HG03097 (cell line): ENCODE data around the gene PRICKLE1.

Experiments
- ATAC-seq: cut with Tn5 transposase; IDR thresholded peaks from one replicate; pipeline ENCODE4 v1.9.1; 2021; ENCODE audit not compliant: unreplicated experiment, low FRiP score

The PRICKLE1 gene

DNA sequence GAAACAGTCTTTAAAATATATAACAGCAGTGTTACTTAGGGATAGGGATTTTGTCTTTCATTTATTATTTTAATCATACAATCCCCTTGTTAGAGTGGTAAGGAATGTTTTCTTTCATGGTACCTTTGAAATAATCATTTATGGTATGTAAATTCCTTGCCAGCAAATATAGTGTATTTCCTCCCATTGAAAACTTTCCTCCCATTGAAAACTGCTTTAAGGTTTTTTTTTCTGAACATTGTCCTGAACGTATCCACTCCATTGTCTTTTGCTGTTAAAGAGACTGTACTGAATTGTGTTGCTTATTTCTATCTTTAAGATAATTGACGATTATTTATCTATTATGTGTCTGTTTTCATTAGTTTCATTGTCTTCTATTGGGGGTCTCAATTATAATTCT is 180.1 kb downstream of the PRICKLE1 start:
- no peak for ATAC-seq

DNA sequence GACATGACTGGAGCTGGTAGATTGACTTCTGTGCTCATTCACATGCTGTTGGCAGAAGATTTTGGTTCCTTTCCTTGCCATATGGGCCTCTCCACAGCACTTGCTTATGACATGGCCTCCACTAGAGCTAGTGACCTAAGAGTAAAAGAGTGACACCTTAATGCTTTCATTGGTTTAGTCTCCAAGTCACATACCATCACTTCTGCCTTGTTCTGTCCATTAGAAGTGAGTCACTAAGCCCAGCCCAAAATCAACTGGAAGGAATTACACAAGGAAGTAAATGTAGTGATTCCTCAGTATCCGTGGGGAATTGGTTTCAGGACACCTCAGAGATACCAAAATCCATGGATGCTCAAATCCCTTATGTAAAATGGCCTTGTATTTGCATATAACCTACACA is 182.2 kb downstream of the PRICKLE1 start:
- no peak for ATAC-seq
